HG03103 (cell line): ENCODE measurements around the gene KATNB1.

Experiments used
- ATAC-seq: cut with Tn5 transposase; IDR thresholded peaks from one replicate; pipeline ENCODE4 v1.9.1; 2021; ENCODE audit warnings: low read depth; ENCODE audit not compliant: unreplicated experiment

The KATNB1 gene

DNA sequence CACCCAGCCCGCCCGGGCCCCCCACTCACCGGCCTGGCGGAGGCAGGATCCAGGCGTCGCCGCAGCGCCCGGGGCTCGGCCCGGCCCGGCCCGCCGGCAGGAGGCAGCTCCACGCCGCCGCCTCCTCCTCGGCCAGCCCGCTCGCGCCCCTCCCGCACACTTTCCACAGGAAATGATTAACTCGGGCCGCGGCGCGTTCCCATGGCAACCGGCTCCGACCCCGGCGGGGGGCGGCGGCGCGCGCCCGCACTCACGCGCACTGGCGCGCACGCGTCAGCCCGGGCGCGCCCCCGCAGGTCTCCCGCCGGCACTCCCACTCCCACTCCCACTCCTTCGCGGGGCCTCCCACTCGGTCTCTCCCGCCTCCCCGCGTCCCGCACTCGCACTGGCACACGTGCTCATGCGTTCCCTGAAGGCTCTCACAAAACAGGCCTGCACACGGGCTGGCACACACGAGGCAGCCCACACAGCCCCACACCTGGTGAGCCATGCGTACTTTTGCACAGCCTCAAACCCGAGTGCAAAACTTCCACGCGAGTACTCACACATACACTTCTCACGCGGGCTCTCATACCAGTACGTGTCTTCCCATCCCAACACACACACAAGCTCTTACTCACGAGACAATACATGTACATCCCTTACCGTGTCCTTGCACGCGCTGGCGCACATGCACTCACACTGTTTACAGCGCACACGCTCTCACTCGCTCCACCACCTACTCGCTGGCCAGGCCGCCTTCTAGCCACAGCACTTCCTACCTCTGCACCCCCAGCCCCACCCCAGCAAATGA, 67.0 kb downstream of the KATNB1 start, which contains the start of gene KIFC3:
Gene KIFC3 (minus strand): TSS at position 151 of the 793 bp plus-strand sequence. CDS start 4,248 bp downstream, outside the sequence.
- no peak for ATAC-seq

DNA sequence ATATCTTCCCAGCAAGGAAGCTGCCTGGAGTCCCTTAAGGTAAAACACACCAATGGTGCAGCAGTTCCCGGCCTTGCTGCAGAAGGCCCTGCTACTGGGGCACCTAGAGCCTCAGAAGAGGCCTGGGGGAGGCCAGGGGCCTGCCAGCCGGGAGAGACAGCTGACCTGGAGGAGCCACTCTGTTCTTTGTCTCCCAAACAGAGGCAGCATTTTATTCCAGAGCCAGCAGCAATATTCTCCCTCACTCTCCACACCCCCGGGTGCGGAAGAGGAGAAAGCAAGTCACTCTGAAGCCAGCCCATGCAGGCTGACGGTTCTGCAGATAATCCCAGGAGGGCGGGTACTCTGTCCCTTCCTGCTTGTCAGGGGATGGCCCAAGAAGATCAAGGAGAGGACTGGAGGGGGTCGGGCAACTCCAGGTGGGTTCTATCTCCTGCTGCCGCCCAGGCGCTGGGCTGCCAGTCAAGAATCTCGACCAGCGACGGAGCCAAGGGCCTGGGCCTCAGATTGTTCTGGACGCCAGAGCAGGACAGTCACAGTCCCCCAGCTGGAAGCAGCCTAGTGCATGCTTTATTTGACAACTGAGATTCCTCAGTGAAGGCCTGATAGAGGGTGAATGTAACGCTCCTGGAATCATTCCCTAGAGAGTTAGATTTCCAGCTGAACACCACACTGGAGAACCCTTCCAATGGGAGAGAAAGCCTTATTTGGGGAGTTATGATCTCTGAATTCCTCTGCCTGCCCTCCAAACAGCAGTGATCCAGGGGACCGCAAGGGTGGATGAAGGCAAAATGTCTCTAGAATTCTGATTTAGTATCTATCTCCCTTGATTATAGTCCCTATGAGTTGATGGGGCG, 67.8 kb downstream of the KATNB1 start:
- no peak for ATAC-seq

- ATAC-seq: no peak
These were observed 68.7 kb downstream of the KATNB1 start for GRCh38 chr16:57804111-57804837.

DNA sequence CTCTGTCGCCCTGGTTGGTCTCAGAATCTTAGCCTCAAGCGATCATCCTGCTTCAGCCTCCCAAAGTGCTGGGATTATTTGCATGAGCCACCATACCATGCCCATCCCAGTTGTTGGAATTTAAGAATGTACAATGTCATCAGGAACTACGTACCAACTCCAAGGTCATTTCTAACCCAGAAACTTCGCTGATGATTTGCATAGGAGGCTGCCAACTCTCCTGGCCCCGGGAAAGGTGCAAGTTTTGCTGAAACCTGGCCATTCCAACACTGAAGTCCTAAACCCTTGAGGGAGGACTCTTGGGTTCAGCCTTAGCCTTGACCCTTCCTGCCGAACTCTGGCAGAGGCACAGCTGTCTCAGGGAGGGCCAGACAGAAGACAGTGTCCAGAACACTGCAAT, 69.6 kb downstream of the KATNB1 start:
- ATAC-seq: no peak
